CD14-positive monocyte (primary cell): ENCODE results near the gene TBCA. TPM values are rescaled to one million over a fixed set of nuclear protein-coding genes. Genes with fewer than 3 reads are reported as not detected.

Source experiments
- DNase-seq, 3 donors: peaks; one replicate each; pipeline ENCODE4 v3.0.0-alpha.2; 2011 to 2022
- H2AFZ ChIP-seq: 2 replicates; pipeline ENCODE4 v1.6.0; 2012; ENCODE audit warnings: mild to moderate bottlenecking, low read depth, low read length, inconsistent platforms; ENCODE audit not compliant: insufficient read depth, poor library complexity, severe bottlenecking
- H3K27ac ChIP-seq, 2 donors: 1 replicate in 1 of 2; 2 replicates in 1 of 2; pipeline ENCODE4 v1.5.1; 2012 to 2013; ENCODE audit warnings: low read length in 2 of 2, control low read depth in 1 of 2, inconsistent platforms in 1 of 2, low read depth in 1 of 2, mild to moderate bottlenecking in 1 of 2
- H3K27me3 ChIP-seq, 2 donors: one replicate each; pipeline versions ENCODE4 v1.6.0 to v1.6.1; 2011 to 2013; ENCODE audit warnings: low read length in 2 of 2; ENCODE audit not compliant: control insufficient read depth in 2 of 2, insufficient read depth in 2 of 2
- H3K36me3 ChIP-seq, 2 donors: replicated peaks in 1 of 2; 1 replicate in 1 of 2; 2 replicates in 1 of 2; pipeline versions ENCODE4 v1.5.1 to v1.6.1; 2012 to 2013; ENCODE audit warnings: low read length in 2 of 2, control low read depth in 1 of 2, inconsistent platforms in 1 of 2, mild to moderate bottlenecking in 1 of 2; ENCODE audit not compliant: insufficient read depth in 2 of 2, control insufficient read depth in 1 of 2
- H3K4me1 ChIP-seq, 2 donors: 1 replicate in 1 of 2; 2 replicates in 1 of 2; pipeline versions ENCODE4 v1.5.1 to v1.6.1; 2012 to 2013; ENCODE audit warnings: low read length in 2 of 2, control low read depth in 1 of 2, inconsistent platforms in 1 of 2, mild to moderate bottlenecking in 1 of 2, moderate library complexity in 1 of 2; ENCODE audit not compliant: insufficient read depth in 2 of 2, control insufficient read depth in 1 of 2
- H3K4me2 ChIP-seq: replicated peaks from 2 replicates; pipeline ENCODE3; 2012; ENCODE audit warnings: low read length, moderate library complexity, mild to moderate bottlenecking; ENCODE audit not compliant: poor library complexity, severe bottlenecking; ENCODE audit errors: extremely low read depth
- H3K4me3 ChIP-seq, 3 experiments: fragments of 200-600 bp in 1 of 3; sonication (generic) in 1 of 3; replicated peaks in 1 of 3; 1 replicate in 2 of 3; 2 replicates in 1 of 3; pipeline ENCODE4 v1.5.1; 2011 to 2013; ENCODE audit warnings: low read length in 3 of 3, mild to moderate bottlenecking in 3 of 3, control low read depth in 2 of 3, low read depth in 2 of 3, inconsistent platforms in 1 of 3, moderate library complexity in 1 of 3
- H3K79me2 ChIP-seq: 2 replicates; pipeline ENCODE4 v1.6.0; 2012; ENCODE audit warnings: mild to moderate bottlenecking, control low read depth, inconsistent platforms, low read length, moderate library complexity; ENCODE audit not compliant: insufficient read depth
- H3K9ac ChIP-seq: 2 replicates; pipeline ENCODE4 v1.6.0; 2017; ENCODE audit warnings: low read length, mild to moderate bottlenecking; ENCODE audit not compliant: insufficient read depth, poor library complexity, severe bottlenecking
- H3K9me3 ChIP-seq, 2 donors: replicated peaks in 1 of 2; 1 replicate in 1 of 2; 2 replicates in 1 of 2; pipeline versions ENCODE4 v1.5.1 to v1.6.1; 2012 to 2013; ENCODE audit warnings: low read length in 2 of 2, control low read depth in 1 of 2; ENCODE audit not compliant: control insufficient read depth in 1 of 2, insufficient read depth in 1 of 2
- H4K20me1 ChIP-seq: 2 replicates; pipeline ENCODE4 v1.6.0; 2012; ENCODE audit warnings: mild to moderate bottlenecking, low read length, control low read depth, moderate library complexity; ENCODE audit not compliant: insufficient read depth
- H3K27ac Mint-ChIP-seq, 7 donors: one replicate each; pipeline ENCODE4 v1.8.0; 2020; ENCODE audit warnings: mild to moderate bottlenecking in 7 of 7, mixed read lengths in 7 of 7, moderate library complexity in 6 of 7, inconsistent platforms in 2 of 7
- H3K27me3 Mint-ChIP-seq, 3 donors: one replicate each; pipeline ENCODE4 v1.8.0; 2021 to 2022; ENCODE audit warnings: low read depth in 3 of 3, mild to moderate bottlenecking in 3 of 3, mixed read lengths in 3 of 3, moderate library complexity in 3 of 3, inconsistent platforms in 1 of 3
- H3K36me3 Mint-ChIP-seq, 2 donors: one replicate each; pipeline ENCODE4 v1.8.0; 2020; ENCODE audit warnings: mixed read lengths in 2 of 2, inconsistent platforms in 1 of 2, mild to moderate bottlenecking in 1 of 2
- H3K4me1 Mint-ChIP-seq: one replicate; pipeline ENCODE4 v1.8.0; 2020; ENCODE audit warnings: mild to moderate bottlenecking, mixed read lengths
- H3K4me3 Mint-ChIP-seq, 2 donors: one replicate each; pipeline ENCODE4 v1.8.0; 2020; ENCODE audit warnings: mild to moderate bottlenecking in 2 of 2, mixed read lengths in 2 of 2, moderate library complexity in 1 of 2
- H3K9me3 Mint-ChIP-seq, 7 donors: one replicate each; pipeline ENCODE4 v1.8.0; 2020 to 2022; ENCODE audit warnings: mixed read lengths in 7 of 7, mild to moderate bottlenecking in 6 of 7, moderate library complexity in 6 of 7, inconsistent platforms in 2 of 7
- CTCF ChIP-seq: fragments of 200-600 bp; IDR thresholded peaks from one replicate; pipeline ENCODE4 v1.8.0; 2022; ENCODE audit warnings: antibody characterized with exemption, mild to moderate bottlenecking
- WGBS: methylation state at CpG from one replicate; pipeline ENCODE4 v1.1.5; 2013; ENCODE audit warnings: missing lambda C conversion rate; ENCODE audit not compliant: insufficient coverage; 5-methylcytosine and 5-hydroxymethylcytosine counted together
- intact Hi-C, 2 donors: fragments of 100-400 bp; cut with micrococcal nuclease; formaldehyde crosslinking; loops; one replicate each; pipeline versions ENCODE4 v1.15.0 to v1.15.1; 2023
- polyA plus RNA-seq, 3 donors: library from polyadenylated mRNA; depleted of rRNA in 1 of 3; unstranded in 2 of 3; stranded (reverse) in 1 of 3; fragments of 300-500 nt in 2 of 3; fragments of >200 nt in 1 of 3; fragmentation: Illumina TruSeq in 2 of 3; gene quantifications; 1 replicate in 2 of 3; 2 replicates in 1 of 3; pipeline ENCODE4 v1.2.3, GENCODE V29; 2012 to 2021

TBCA gene
- polyA plus RNA-seq, 3 donors = 56.0 to 150 (median 141) TPM

GRCh38 chr5:77696120-77696519, 80.0 kb downstream of the TBCA start:
- Histone ChIP-seq H4K20me1 (peaks cover 26% of the 10 kb centered on the region), H3K4me1 (no peaks in the 10 kb centered on the region), H3K9ac (no peak overlapping the region), H2AFZ (no peak overlapping the region), H3K9me3 (peaks cover 0 to 4% of the 10 kb centered on the region in 2 donors), H3K27me3 (no peaks in the 10 kb centered on the region), H3K4me3 (no peak overlapping the region), H3K36me3 (peaks cover 28 to 70% of the 10 kb centered on the region in 2 donors), H3K79me2 (peaks cover 10% of the 10 kb centered on the region), H3K27ac (no peak overlapping the region), H3K4me2 (no peak overlapping the region)
- WGBS = no CpG with 5 or more reads among the region's 1 CpG
- H3K4me3 Mint-ChIP-seq = no peak overlapping the region
- no peak overlapping the region for H3K27ac Mint-ChIP-seq
- H3K27me3 Mint-ChIP-seq = no peaks in the 10 kb centered on the region
- peaks cover 4% of the 10 kb centered on the region for H3K4me1 Mint-ChIP-seq
- no peak for TF ChIP-seq CTCF
- intact Hi-C loops = no loop called here
- peaks cover 52 to 54% of the 10 kb centered on the region in 2 donors for H3K36me3 Mint-ChIP-seq
- peaks cover 0 to 5% (median 3%) of the 10 kb centered on the region in 7 donors for H3K9me3 Mint-ChIP-seq
- DNase-seq = no peak

GRCh38 chr5:77693913-77694312, 82.2 kb downstream of the TBCA start:
- Histone ChIP-seq H3K4me1 (no peaks in the 10 kb centered on the region), H4K20me1 (peaks cover 26% of the 10 kb centered on the region), H3K4me2 (no peak overlapping the region), H3K9me3 (peaks cover 0 to 4% of the 10 kb centered on the region in 2 donors), H3K27me3 (no peaks in the 10 kb centered on the region), H3K36me3 (peaks cover 39 to 75% of the 10 kb centered on the region in 2 donors), H3K27ac (no peak overlapping the region), H3K9ac (no peak overlapping the region), H2AFZ (no peak overlapping the region), H3K4me3 (no peak overlapping the region), H3K79me2 (peaks cover 3% of the 10 kb centered on the region)
- TF ChIP-seq CTCF = no peak
- H3K27me3 Mint-ChIP-seq = no peaks in the 10 kb centered on the region
- H3K27ac Mint-ChIP-seq = no peak overlapping the region
- no peak overlapping the region for H3K4me3 Mint-ChIP-seq
- H3K9me3 Mint-ChIP-seq = peaks cover 0 to 5% (median 2%) of the 10 kb centered on the region in 7 donors
- WGBS = 100% methylated on average over 1 of the region's 3 CpGs
- intact Hi-C loops = no loop called here
- H3K4me1 Mint-ChIP-seq = no peaks in the 10 kb centered on the region
- peaks cover 47 to 52% of the 10 kb centered on the region in 2 donors for H3K36me3 Mint-ChIP-seq
- DNase-seq = no peak
